GM18868 (cell line): ENCODE measurements around the gene CCL16.

Source experiments
- ATAC-seq: cut with Tn5 transposase; IDR thresholded peaks from one replicate; pipeline ENCODE4 v1.9.1; 2021; ENCODE audit warnings: mild to moderate bottlenecking, moderate library complexity; ENCODE audit not compliant: unreplicated experiment

Gene CCL16

GRCh38 chr17:35988164-35988563, 6.9 kb upstream of the CCL16 start:
- ATAC-seq = no peak

- no peak for ATAC-seq
Observed at GRCh38 chr17:35986643-35987042, 5.3 kb upstream of the CCL16 start, which contains the start of gene CCL14. Gene CCL14, minus strand, starts transcription at chr17:35986729. Its CDS starts 80 bp downstream, at chr17:35986649.

GRCh38 chr17:35984140-35984539, 2.8 kb upstream of the CCL16 start:
- no peak for ATAC-seq

- no peak for ATAC-seq
Observed at GRCh38 chr17:35982409-35983191, 1.3 kb upstream of the CCL16 start.

- ATAC-seq = no peak
Observed at GRCh38 chr17:35981908-35982330, 622 bp upstream of the CCL16 start.

GRCh38 chr17:35978346-35978745, 3.0 kb downstream of the CCL16 start:
- no peak for ATAC-seq

- ATAC-seq = no peak
Observed at GRCh38 chr17:35977509-35977908, 3.8 kb downstream of the CCL16 start.

GRCh38 chr17:35973333-35974260, 7.7 kb downstream of the CCL16 start:
- no peak for ATAC-seq

- ATAC-seq = no peak
Observed at GRCh38 chr17:35972945-35973332, 8.4 kb downstream of the CCL16 start.

- no peak for ATAC-seq
Observed at GRCh38 chr17:35972535-35972934, 8.8 kb downstream of the CCL16 start.

GRCh38 chr17:35972066-35972465, 9.2 kb downstream of the CCL16 start:
- no peak for ATAC-seq

- no peak for ATAC-seq
Observed at GRCh38 chr17:35969558-35970380, 11.5 kb downstream of the CCL16 start.

- no peak for ATAC-seq
Observed at GRCh38 chr17:35968520-35969054, 12.7 kb downstream of the CCL16 start.

- ATAC-seq = no peak
Observed at GRCh38 chr17:35965272-35965671, 16.0 kb downstream of the CCL16 start.

GRCh38 chr17:35963663-35964062, 17.6 kb downstream of the CCL16 start:
- ATAC-seq = no peak

GRCh38 chr17:35953720-35954119, 27.6 kb downstream of the CCL16 start:
- ATAC-seq = no peak

GRCh38 chr17:35949401-35949800, 31.9 kb downstream of the CCL16 start:
- no peak for ATAC-seq

- no peak for ATAC-seq
Observed at GRCh38 chr17:35948092-35948491, 33.2 kb downstream of the CCL16 start.

GRCh38 chr17:35947156-35947585, 34.1 kb downstream of the CCL16 start:
- no peak for ATAC-seq

- no peak for ATAC-seq
Observed at GRCh38 chr17:35944151-35944550, 37.1 kb downstream of the CCL16 start.

GRCh38 chr17:35943537-35943936, 37.8 kb downstream of the CCL16 start, which contains the start of gene LYZL6:
Gene LYZL6, minus strand, starts transcription at chr17:35943713. Its CDS starts 4,357 bp downstream, at chr17:35939356.
- no peak for ATAC-seq
